GM19438 (cell line): ENCODE results near the gene CCDC13.

Experiments
- ATAC-seq: cut with Tn5 transposase; IDR thresholded peaks from one replicate; pipeline ENCODE4 v1.9.1; 2021; ENCODE audit warnings: low read depth; ENCODE audit not compliant: unreplicated experiment

Gene CCDC13

GRCh38 chr3:42755681-42756578 lies 17.1 kb downstream of the CCDC13 start:
- ATAC-seq: no peak

- no peak for ATAC-seq
Measured at GRCh38 chr3:42753757-42754156, 19.3 kb downstream of the CCDC13 start.

- ATAC-seq: no peak
Measured at GRCh38 chr3:42752961-42753360, 20.1 kb downstream of the CCDC13 start.

- ATAC-seq: no peak
Measured at GRCh38 chr3:42752441-42752840, 20.6 kb downstream of the CCDC13 start.

- ATAC-seq: no peak
Measured at GRCh38 chr3:42751609-42752008, 21.4 kb downstream of the CCDC13 start.

GRCh38 chr3:42750834-42751233 lies 22.2 kb downstream of the CCDC13 start:
- no peak for ATAC-seq

GRCh38 chr3:42749753-42750231 lies 23.3 kb downstream of the CCDC13 start:
- ATAC-seq: no peak

GRCh38 chr3:42749025-42749752 lies 23.9 kb downstream of the CCDC13 start:
- no peak for ATAC-seq

- no peak for ATAC-seq
Measured at GRCh38 chr3:42747581-42747980, 25.5 kb downstream of the CCDC13 start.

GRCh38 chr3:42746455-42747450 lies 26.3 kb downstream of the CCDC13 start:
- no peak for ATAC-seq

GRCh38 chr3:42745776-42746454 lies 27.1 kb downstream of the CCDC13 start:
- no peak for ATAC-seq

GRCh38 chr3:42745291-42745745 lies 27.7 kb downstream of the CCDC13 start:
- no peak for ATAC-seq

- no peak for ATAC-seq
Measured at GRCh38 chr3:42743204-42743995, 29.7 kb downstream of the CCDC13 start.

- no peak for ATAC-seq
Measured at GRCh38 chr3:42742688-42743087, 30.4 kb downstream of the CCDC13 start.

GRCh38 chr3:42742259-42742658 lies 30.8 kb downstream of the CCDC13 start:
- no peak for ATAC-seq

GRCh38 chr3:42741796-42742195 lies 31.3 kb downstream of the CCDC13 start:
- no peak for ATAC-seq

GRCh38 chr3:42739401-42740158 lies 33.5 kb downstream of the CCDC13 start:
- no peak for ATAC-seq

- no peak for ATAC-seq
Measured at GRCh38 chr3:42736531-42736930, 36.5 kb downstream of the CCDC13 start.
